Stomach (tissue), 4 donors: Measurements from ENCODE around the gene ZDBF2.

Experiments
- CTCF ChIP-seq, 7 experiments: fragments of 450-650 bp in 4 of 7; fragments of 200-600 bp in 3 of 7; sonication (generic) in 3 of 7; IDR thresholded peaks; one replicate each; pipeline ENCODE4 v1.5.1; 2016 to 2019; ENCODE audit warnings: antibody characterized with exemption in 7 of 7, control low read depth in 2 of 7, mild to moderate bottlenecking in 1 of 7
- EP300 ChIP-seq: sonication (generic); formaldehyde crosslinking; IDR thresholded peaks from one replicate; pipeline ENCODE4 v1.6.1; 2017; ENCODE audit warnings: antibody characterized with exemption
- POLR2A ChIP-seq, 4 donors: fragments of 450-650 bp; IDR thresholded peaks; one replicate each; pipeline ENCODE4 v1.6.1; 2016; ENCODE audit warnings: antibody characterized with exemption in 4 of 4, control low read depth in 2 of 4, mild to moderate bottlenecking in 1 of 4, moderate library complexity in 1 of 4
- POLR2AphosphoS5 ChIP-seq, 3 donors: sonication (generic); formaldehyde crosslinking; IDR thresholded peaks; one replicate each; pipeline ENCODE4 v1.6.1; 2016; ENCODE audit warnings: antibody characterized with exemption in 3 of 3

GRCh38 chr2:206323486-206323885 lies 49.0 kb downstream of the ZDBF2 start:
- no peak for TF ChIP-seq CTCF (IDR thresholded peaks at IDR 0.05)
- no peak for TF ChIP-seq POLR2A (IDR thresholded peaks at IDR 0.05)
- TF ChIP-seq EP300 = no peak
- TF ChIP-seq POLR2AphosphoS5 (IDR thresholded peaks at IDR 0.05) = no peak
